GM12878 (cell line): ENCODE results near the gene MFSD11. TPM values are rescaled to one million over a fixed set of nuclear protein-coding genes. Genes with fewer than 3 reads are reported as not detected.

Source experiments
- ATF7 ChIP-seq: fragments of 450-650 bp; IDR thresholded peaks from 2 replicates; pipeline ENCODE4 v1.6.1; 2016; ENCODE audit warnings: low read depth, mild to moderate bottlenecking
- BCL11A ChIP-seq: IDR thresholded peaks from 2 replicates; pipeline ENCODE4 v1.6.1; 2011; ENCODE audit warnings: low read depth, low read length
- CBFB ChIP-seq: IDR thresholded peaks from 2 replicates; pipeline ENCODE4 v1.6.1; 2016; ENCODE audit warnings: antibody characterized with exemption, low read depth
- CHD1 ChIP-seq: IDR thresholded peaks from 2 replicates; pipeline ENCODE4 v1.6.1; 2012; ENCODE audit warnings: low read depth, low read length, improper control_type of control experiment
- CHD2 ChIP-seq: IDR thresholded peaks from 2 replicates; pipeline ENCODE4 v1.6.1; 2011; ENCODE audit warnings: low read depth, low read length, improper control_type of control experiment, borderline replicate concordance
- CREM ChIP-seq: IDR thresholded peaks from 2 replicates; pipeline ENCODE4 v1.6.1; 2014; ENCODE audit warnings: antibody characterized with exemption, low read depth
- DPF2 ChIP-seq: fragments of 450-650 bp; IDR thresholded peaks from 2 replicates; pipeline ENCODE4 v1.6.1; 2017; ENCODE audit warnings: mild to moderate bottlenecking
- E2F8 ChIP-seq: fragments of 450-650 bp; IDR thresholded peaks from 2 replicates; pipeline ENCODE4 v1.6.1; 2018; ENCODE audit warnings: mild to moderate bottlenecking, low read depth, moderate library complexity; ENCODE audit not compliant: partially characterized antibody
- EED ChIP-seq: sonication (generic); IDR thresholded peaks from 2 replicates; pipeline ENCODE4 v1.6.1; 2016; ENCODE audit warnings: antibody characterized with exemption, low read depth
- EGR1 ChIP-seq, 2 experiments: IDR thresholded peaks; 1 replicate in 1 of 2; 2 replicates in 1 of 2; pipeline ENCODE4 v1.6.1; 2011 to 2012; ENCODE audit warnings: low read depth in 2 of 2, low read length in 2 of 2, borderline replicate concordance in 1 of 2, mild to moderate bottlenecking in 1 of 2, moderate library complexity in 1 of 2
- IRF4 ChIP-seq: IDR thresholded peaks from 2 replicates; pipeline ENCODE4 v1.6.1; 2011; ENCODE audit warnings: low read depth, low read length
- MTA2 ChIP-seq: fragments of 450-650 bp; IDR thresholded peaks from 2 replicates; pipeline ENCODE4 v1.6.1; 2016; ENCODE audit warnings: low read depth, mild to moderate bottlenecking, moderate library complexity
- MTA3 ChIP-seq: IDR thresholded peaks from 2 replicates; pipeline ENCODE4 v1.6.1; 2012; ENCODE audit warnings: low read length, inconsistent platforms, borderline replicate concordance
- MYB ChIP-seq: fragments of 150-350 bp; IDR thresholded peaks from 2 replicates; pipeline ENCODE4 v1.6.1; 2014; ENCODE audit warnings: mild to moderate bottlenecking, low read depth, low read length, borderline replicate concordance
- NFYA ChIP-seq: IDR thresholded peaks from 2 replicates; pipeline ENCODE4 v1.6.1; 2011; ENCODE audit warnings: low read depth, mild to moderate bottlenecking, low read length, improper control_type of control experiment, borderline replicate concordance
- PML ChIP-seq: IDR thresholded peaks from 2 replicates; pipeline ENCODE4 v1.6.1; 2012; ENCODE audit warnings: low read length, inconsistent platforms
- POU2F2 ChIP-seq: IDR thresholded peaks from 3 replicates; pipeline ENCODE4 v1.6.1; 2011; ENCODE audit warnings: low read depth, mild to moderate bottlenecking, low read length, borderline replicate concordance
- RB1 ChIP-seq: fragments of 450-650 bp; formaldehyde crosslinking; IDR thresholded peaks from 2 replicates; pipeline ENCODE4 v1.6.1; 2017; ENCODE audit warnings: mild to moderate bottlenecking, borderline replicate concordance
- RBBP5 ChIP-seq: fragments of 200-600 bp; sonication (generic); conservative IDR thresholded peaks from 2 replicates; pipeline ENCODE4 v1.6.1; 2016
- RFX5 ChIP-seq: IDR thresholded peaks from 2 replicates; pipeline ENCODE4 v1.6.1; 2011; ENCODE audit warnings: low read depth, low read length, improper control_type of control experiment
- TCF7 ChIP-seq: IDR thresholded peaks from 2 replicates; pipeline ENCODE4 v1.6.1; 2014; ENCODE audit warnings: antibody characterized with exemption, borderline replicate concordance
- USF1 ChIP-seq: IDR thresholded peaks from 2 replicates; pipeline ENCODE4 v1.6.1; 2011; ENCODE audit warnings: borderline replicate concordance, low read depth, mild to moderate bottlenecking, moderate library complexity, mixed read lengths, low read length; ENCODE audit not compliant: insufficient read depth; ENCODE audit errors: extremely low read length
- YBX1 ChIP-seq: fragments of 450-650 bp; IDR thresholded peaks from 2 replicates; pipeline ENCODE4 v1.6.1; 2016; ENCODE audit warnings: antibody characterized with exemption
- ZBED1 ChIP-seq: IDR thresholded peaks from 2 replicates; pipeline ENCODE4 v1.6.1; 2016; ENCODE audit warnings: borderline replicate concordance
- ZNF274 ChIP-seq: IDR thresholded peaks from one replicate; pipeline ENCODE4 v1.8.0; 2011; ENCODE audit not compliant: insufficient read length, insufficient read depth
- polyA plus RNA-seq, 11 experiments: library from polyadenylated mRNA; depleted of rRNA in 4 of 11; unstranded in 6 of 11; stranded (reverse) in 5 of 11; fragments of >200 nt; fragmentation: Nextera tagmentation in 4 of 11; fragmentation: Illumina TruSeq in 1 of 11; extraction: Ambion mirVana in 4 of 11; extraction: Trizol in 1 of 11; gene quantifications; 1 replicate in 1 of 11; 2 replicates in 10 of 11; pipeline versions ENCODE4 v1.2.1 to v1.2.3, GENCODE V29; 2011 to 2016; ENCODE audit warnings: inconsistent platforms in 2 of 11, missing spikeins in 2 of 11, low read depth in 1 of 11
- total RNA-seq, 4 experiments: library from RNA; depleted of rRNA in 3 of 4; stranded (reverse); fragments of >200 nt in 3 of 4; fragmentation: Illumina TruSeq in 1 of 4; extraction: Trizol in 1 of 4; gene quantifications; 2 replicates each; pipeline versions ENCODE4 v1.2.1 to v1.2.3, GENCODE V29; 2013 to 2021
- TF ChIP-seq, protein P1 (sequence below): fragments of 450-650 bp; IDR thresholded peaks from 2 replicates; pipeline ENCODE4 v1.6.1; 2018; ENCODE audit warnings: borderline replicate concordance, mild to moderate bottlenecking; ENCODE audit not compliant: partially characterized antibody
- TF ChIP-seq, protein P2 (sequence below): IDR thresholded peaks from 2 replicates; pipeline ENCODE4 v1.6.1; 2011; ENCODE audit warnings: low read depth, mild to moderate bottlenecking, low read length, moderate library complexity, borderline replicate concordance; ENCODE audit errors: extremely low read depth

Gene MFSD11
- total and polyA plus RNA-seq, 10 of the 15 experiments (the other 5 are each of a cell fraction or from before 2014, with no cell fraction given), result 11.0 to 19.4 (median 15.5) TPM

DNA sequence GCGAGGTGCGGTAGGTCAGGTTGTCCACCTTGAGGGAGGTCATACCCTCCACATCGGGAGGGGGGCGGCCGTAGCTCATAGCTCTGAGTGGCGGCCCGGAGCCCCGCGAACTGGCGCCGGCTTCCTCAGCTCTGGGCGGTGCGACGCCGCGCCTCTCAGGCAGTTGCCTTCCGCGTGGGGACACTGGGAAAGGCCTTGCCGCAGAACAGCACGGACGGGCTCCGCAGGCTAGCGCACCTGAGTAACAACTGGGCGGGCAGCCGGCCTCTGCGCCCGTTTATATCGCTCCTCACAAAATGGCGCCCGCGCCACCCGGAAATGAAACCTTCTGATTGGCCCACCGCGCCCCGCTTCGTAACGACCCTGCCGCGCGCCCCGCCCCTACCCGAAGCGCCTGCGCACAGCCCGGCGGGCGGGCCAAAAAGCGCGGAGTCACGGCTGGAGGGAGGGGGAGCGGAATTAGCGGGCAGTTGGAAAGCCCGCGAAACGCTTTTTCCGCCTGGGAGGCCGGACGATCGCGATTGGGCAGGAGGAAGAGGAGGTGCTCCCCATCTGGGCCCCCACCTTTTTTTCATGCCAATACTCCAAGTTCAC, 740 bp upstream of the MFSD11 start, which contains the start of gene SRSF2 (continued):
- TF ChIP-seq, protein P1, sequence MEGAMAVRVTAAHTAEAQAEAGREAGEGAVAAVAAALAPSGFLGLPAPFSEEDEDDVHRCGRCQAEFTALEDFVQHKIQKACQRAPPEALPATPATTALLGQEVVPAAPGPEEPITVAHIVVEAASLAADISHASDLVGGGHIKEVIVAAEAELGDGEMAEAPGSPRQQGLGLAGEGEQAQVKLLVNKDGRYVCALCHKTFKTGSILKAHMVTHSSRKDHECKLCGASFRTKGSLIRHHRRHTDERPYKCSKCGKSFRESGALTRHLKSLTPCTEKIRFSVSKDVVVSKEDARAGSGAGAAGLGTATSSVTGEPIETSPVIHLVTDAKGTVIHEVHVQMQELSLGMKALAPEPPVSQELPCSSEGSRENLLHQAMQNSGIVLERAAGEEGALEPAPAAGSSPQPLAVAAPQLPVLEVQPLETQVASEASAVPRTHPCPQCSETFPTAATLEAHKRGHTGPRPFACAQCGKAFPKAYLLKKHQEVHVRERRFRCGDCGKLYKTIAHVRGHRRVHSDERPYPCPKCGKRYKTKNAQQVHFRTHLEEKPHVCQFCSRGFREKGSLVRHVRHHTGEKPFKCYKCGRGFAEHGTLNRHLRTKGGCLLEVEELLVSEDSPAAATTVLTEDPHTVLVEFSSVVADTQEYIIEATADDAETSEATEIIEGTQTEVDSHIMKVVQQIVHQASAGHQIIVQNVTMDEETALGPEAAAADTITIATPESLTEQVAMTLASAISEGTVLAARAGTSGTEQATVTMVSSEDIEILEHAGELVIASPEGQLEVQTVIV, result peak; percentile 55
- TF ChIP-seq ATF7 (no peak), RFX5 (no peak), CHD2 (peak; percentile 82; the same call in 1 of the 2 replicates), IRF4 (no peak), CBFB (peak; percentile 97), E2F8 (peak; percentile 90), USF1 (no peak), PML (peak; percentile 99), EED (no peak), ZNF274 (no peak), CREM (peak; percentile 33; the same call in 1 of the 2 replicates), RB1 (peak; percentile 100), ZBED1 (peak; percentile 82; the same call in 1 of the 2 replicates), MTA3 (no peak), BCL11A (no peak), POU2F2 (peak; percentile 99), MYB (no peak), EGR1 (IDR thresholded peaks at IDR 0.05; ENCODE audit: borderline replicate concordance in 1 of 2, low read depth in 2 of 2, low read length in 2 of 2) (peak in 1 of 2 experiments; percentile 71; a peak in 2 of 3 replicates), TCF7 (0 out of 2 replicates have a peak, but pooled peaks have one; percentile 10), CHD1 (0 out of 2 replicates have a peak, but pooled peaks have one; percentile 78), DPF2 (peak; percentile 22; the same call in 1 of the 2 replicates), YBX1 (no peak), MTA2 (peak; percentile 57; the same call in 1 of the 2 replicates), NFYA (no peak), RBBP5 (no peak)
- TF ChIP-seq, protein P2, sequence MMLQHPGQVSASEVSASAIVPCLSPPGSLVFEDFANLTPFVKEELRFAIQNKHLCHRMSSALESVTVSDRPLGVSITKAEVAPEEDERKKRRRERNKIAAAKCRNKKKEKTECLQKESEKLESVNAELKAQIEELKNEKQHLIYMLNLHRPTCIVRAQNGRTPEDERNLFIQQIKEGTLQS, result no peak
